ENCODE data around the gene MYH2.

MYH2 gene

DNA sequence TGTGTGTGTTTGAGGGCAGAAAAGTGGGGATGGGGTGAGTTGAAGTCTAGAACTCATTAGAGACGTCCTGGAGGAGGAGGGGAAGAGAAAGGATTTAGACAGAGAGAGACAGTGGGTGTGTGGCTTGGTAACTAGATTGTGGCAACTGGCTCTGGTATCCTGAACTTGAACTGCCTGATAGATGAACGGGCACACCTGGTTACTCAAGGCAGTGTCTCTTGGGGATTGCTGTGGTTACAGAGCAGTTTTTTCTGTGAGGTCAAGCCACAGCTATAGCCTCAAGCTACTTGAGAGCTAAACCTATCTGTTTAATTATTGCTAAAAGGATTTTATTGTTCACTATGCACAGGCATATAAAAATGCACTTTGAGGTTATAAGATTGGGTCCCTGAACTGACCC, 29.8 kb upstream of the MYH2 start:
- H3K4me1 ChIP-seq (ENCODE audit: insufficient read depth, poor library complexity, severe bottlenecking): no peaks in the 10 kb centered on the region
- H3K36me3 ChIP-seq (ENCODE audit: low read depth): no peaks in the 10 kb centered on the region
- ATAC-seq (ENCODE audit: low read depth) (peak; percentile 53; the same call in 1 of the 3 replicates), DNase-seq (ENCODE audit: low spot score) (no peak)
- TF ChIP-seq, protein P1, sequence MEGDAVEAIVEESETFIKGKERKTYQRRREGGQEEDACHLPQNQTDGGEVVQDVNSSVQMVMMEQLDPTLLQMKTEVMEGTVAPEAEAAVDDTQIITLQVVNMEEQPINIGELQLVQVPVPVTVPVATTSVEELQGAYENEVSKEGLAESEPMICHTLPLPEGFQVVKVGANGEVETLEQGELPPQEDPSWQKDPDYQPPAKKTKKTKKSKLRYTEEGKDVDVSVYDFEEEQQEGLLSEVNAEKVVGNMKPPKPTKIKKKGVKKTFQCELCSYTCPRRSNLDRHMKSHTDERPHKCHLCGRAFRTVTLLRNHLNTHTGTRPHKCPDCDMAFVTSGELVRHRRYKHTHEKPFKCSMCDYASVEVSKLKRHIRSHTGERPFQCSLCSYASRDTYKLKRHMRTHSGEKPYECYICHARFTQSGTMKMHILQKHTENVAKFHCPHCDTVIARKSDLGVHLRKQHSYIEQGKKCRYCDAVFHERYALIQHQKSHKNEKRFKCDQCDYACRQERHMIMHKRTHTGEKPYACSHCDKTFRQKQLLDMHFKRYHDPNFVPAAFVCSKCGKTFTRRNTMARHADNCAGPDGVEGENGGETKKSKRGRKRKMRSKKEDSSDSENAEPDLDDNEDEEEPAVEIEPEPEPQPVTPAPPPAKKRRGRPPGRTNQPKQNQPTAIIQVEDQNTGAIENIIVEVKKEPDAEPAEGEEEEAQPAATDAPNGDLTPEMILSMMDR (IDR thresholded peaks at IDR 0.05; ENCODE audit: poor library complexity, severe bottlenecking): no peak
- H3K9me3 ChIP-seq (ENCODE audit: severe bottlenecking): no peaks in the 10 kb centered on the region
- H3K27ac ChIP-seq (ENCODE audit: poor library complexity, severe bottlenecking): no peak overlapping the region
- H3K4me3 ChIP-seq (ENCODE audit: severe bottlenecking): no peak overlapping the region
- no peaks in the 10 kb centered on the region for H3K27me3 ChIP-seq (ENCODE audit: insufficient read depth, poor library complexity, severe bottlenecking)

DNA sequence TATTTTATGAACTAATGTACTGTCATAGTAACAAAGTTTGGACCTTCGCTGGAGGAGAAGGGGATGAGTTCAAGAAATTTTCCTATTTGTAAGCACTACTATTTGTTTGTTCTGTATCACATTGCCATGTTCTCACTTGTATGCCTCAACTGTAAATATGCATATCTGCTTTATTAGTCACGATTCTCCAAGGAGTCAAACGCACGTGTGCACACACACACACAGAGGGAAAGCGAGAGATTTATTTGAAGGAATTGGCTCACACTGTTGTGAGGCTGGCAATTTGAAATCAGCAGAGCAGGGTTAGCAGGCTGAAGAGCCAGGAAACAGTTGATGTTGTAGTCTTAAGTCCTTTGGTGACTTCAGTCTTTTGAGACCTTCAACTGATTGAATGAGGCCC, 24.9 kb upstream of the MYH2 start:
- peak; percentile 75 for ATAC-seq (ENCODE audit: low read depth)
- no peaks in the 10 kb centered on the region for H3K27me3 ChIP-seq (ENCODE audit: insufficient read depth, poor library complexity, severe bottlenecking)
- H3K36me3 ChIP-seq (ENCODE audit: low read depth): no peaks in the 10 kb centered on the region
- DNase-seq (ENCODE audit: low spot score): no peak
- H3K9me3 ChIP-seq (ENCODE audit: severe bottlenecking): no peaks in the 10 kb centered on the region
- H3K4me1 ChIP-seq (ENCODE audit: insufficient read depth, poor library complexity, severe bottlenecking): no peaks in the 10 kb centered on the region
- no peak overlapping the region for H3K4me3 ChIP-seq (ENCODE audit: severe bottlenecking)
- TF ChIP-seq, protein P1 (IDR thresholded peaks at IDR 0.05; ENCODE audit: poor library complexity, severe bottlenecking): no peak
- H3K27ac ChIP-seq (ENCODE audit: poor library complexity, severe bottlenecking): no peak overlapping the region

DNA sequence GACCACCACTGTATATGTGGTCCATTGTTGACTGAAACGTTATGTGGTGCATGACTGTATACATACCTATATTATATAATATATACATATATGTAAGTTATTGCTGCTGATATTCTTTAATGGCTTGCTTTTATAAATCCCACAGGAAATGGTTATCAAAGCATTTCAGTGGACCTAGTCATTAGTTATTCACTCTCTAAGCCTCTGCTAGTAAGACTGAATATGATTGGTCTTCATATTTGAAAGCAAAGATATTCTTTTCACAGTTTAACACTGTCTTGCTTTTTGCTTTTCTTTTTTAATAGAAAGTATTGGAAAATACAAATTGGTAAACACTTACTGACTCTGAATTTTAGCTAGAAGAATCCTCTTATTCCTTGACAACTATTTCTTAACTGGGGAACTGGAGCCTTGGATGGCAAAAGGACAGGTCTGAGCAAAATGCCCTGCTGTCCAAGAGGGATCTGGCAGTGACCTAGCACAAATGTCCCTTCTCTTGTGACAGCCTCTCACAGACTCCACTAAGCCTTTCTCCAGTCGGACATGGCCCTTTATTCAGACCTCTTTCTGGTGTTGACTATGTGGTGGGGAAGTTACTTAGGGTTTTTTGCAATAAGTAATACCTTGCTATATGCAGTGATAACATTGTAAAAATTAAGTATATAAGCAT, 14.7 kb upstream of the MYH2 start:
- TF ChIP-seq, protein P1 (IDR thresholded peaks at IDR 0.05; ENCODE audit: poor library complexity, severe bottlenecking): no peak
- H3K27ac ChIP-seq (ENCODE audit: poor library complexity, severe bottlenecking): no peak overlapping the region
- no peak for DNase-seq (ENCODE audit: low spot score)
- no peaks in the 10 kb centered on the region for H3K9me3 ChIP-seq (ENCODE audit: severe bottlenecking)
- H3K4me1 ChIP-seq (ENCODE audit: insufficient read depth, poor library complexity, severe bottlenecking): no peaks in the 10 kb centered on the region
- no peaks in the 10 kb centered on the region for H3K36me3 ChIP-seq (ENCODE audit: low read depth)
- H3K27me3 ChIP-seq (ENCODE audit: insufficient read depth, poor library complexity, severe bottlenecking): no peaks in the 10 kb centered on the region
- no peak for ATAC-seq (ENCODE audit: low read depth)
- H3K4me3 ChIP-seq (ENCODE audit: severe bottlenecking): no peak overlapping the region

DNA sequence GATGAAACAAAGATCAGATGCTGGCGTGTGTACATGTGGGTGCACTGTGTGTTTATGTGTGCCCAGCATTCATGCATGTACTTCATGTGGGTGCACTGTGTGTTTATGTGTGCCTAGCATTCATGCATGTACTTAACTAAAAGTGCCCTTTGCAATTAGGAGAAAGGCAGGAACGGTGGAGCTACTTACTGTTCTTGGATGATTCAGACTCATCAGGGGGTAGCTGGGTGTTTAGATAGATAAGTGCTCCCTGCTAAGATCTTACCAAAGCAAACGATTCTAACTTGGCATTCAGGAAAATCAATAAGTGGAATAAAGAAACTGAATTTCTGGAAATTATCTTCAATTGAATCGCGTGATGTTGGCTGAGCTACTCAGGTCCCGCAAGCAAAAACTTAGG, 8.6 kb upstream of the MYH2 start:
- H3K9me3 ChIP-seq (ENCODE audit: severe bottlenecking): no peaks in the 10 kb centered on the region
- ATAC-seq (ENCODE audit: low read depth): no peak
- TF ChIP-seq, protein P1 (IDR thresholded peaks at IDR 0.05; ENCODE audit: poor library complexity, severe bottlenecking): no peak

DNA sequence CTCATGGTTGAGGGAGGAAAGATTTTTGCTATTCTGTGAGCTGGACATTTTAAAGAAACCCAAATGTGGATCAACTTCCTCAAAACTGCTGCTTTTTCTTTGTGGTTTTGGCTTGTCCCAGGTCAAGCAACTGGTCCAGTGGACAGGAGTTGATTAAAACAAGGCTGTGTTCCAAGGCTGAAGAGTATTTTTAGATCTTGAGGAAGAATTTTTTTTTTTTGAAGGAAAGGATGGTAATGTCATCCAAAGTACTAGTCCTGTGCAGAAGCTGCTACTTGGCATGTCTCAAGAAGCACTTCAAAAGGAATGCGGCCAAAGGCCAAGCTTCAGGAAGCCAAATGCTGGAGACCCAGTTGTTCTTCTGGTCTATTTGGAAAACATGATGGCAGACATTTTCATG, 8.0 kb upstream of the MYH2 start:
- ATAC-seq (ENCODE audit: low read depth) (no peak), DNase-seq (ENCODE audit: low spot score) (no peak)
- no peak overlapping the region for H3K4me3 ChIP-seq (ENCODE audit: severe bottlenecking)
- H3K9me3 ChIP-seq (ENCODE audit: severe bottlenecking): no peaks in the 10 kb centered on the region
- no peak overlapping the region for H3K27ac ChIP-seq (ENCODE audit: poor library complexity, severe bottlenecking)
- H3K36me3 ChIP-seq (ENCODE audit: low read depth): no peaks in the 10 kb centered on the region
- no peaks in the 10 kb centered on the region for H3K4me1 ChIP-seq (ENCODE audit: insufficient read depth, poor library complexity, severe bottlenecking)
- no peaks in the 10 kb centered on the region for H3K27me3 ChIP-seq (ENCODE audit: insufficient read depth, poor library complexity, severe bottlenecking)
- TF ChIP-seq, protein P1 (IDR thresholded peaks at IDR 0.05; ENCODE audit: poor library complexity, severe bottlenecking): no peak

More for the DNA sequence above, 8.6 kb upstream of the MYH2 start:
- Histone ChIP-seq H3K4me1 (ENCODE audit: insufficient read depth, poor library complexity, severe bottlenecking) (no peaks in the 10 kb centered on the region), H3K36me3 (ENCODE audit: low read depth) (no peaks in the 10 kb centered on the region), H3K4me3 (ENCODE audit: severe bottlenecking) (no peak overlapping the region), H3K27ac (ENCODE audit: poor library complexity, severe bottlenecking) (no peak overlapping the region), H3K27me3 (ENCODE audit: insufficient read depth, poor library complexity, severe bottlenecking) (no peaks in the 10 kb centered on the region)
- no peak for DNase-seq (ENCODE audit: low spot score)

Data from RWPE2 (cell line).